GM18499 (cell line): Measurements from ENCODE around the gene SEMA4D.
"Not testable (repeated sequence)": the region's sequence is repeated elsewhere in the genome, so short reads cannot be mapped to it uniquely, and the experiment has no call there.

Source experiments
- ATAC-seq: cut with Tn5 transposase; IDR thresholded peaks from one replicate; pipeline ENCODE4 v1.9.1; 2021; ENCODE audit warnings: moderate number of reproducible peaks; ENCODE audit not compliant: insufficient read depth, unreplicated experiment

Gene SEMA4D

GRCh38 chr9:89484475-89485404 is 13.2 kb downstream of the SEMA4D start:
- ATAC-seq = no peak

- no peak for ATAC-seq
Observed at GRCh38 chr9:89483592-89484474, 14.1 kb downstream of the SEMA4D start.

GRCh38 chr9:89482901-89483361 is 15.0 kb downstream of the SEMA4D start:
- no peak for ATAC-seq

- ATAC-seq = no peak
Observed at GRCh38 chr9:89482056-89482851, 15.7 kb downstream of the SEMA4D start.

GRCh38 chr9:89481538-89481915 is 16.4 kb downstream of the SEMA4D start:
- no peak for ATAC-seq

- no peak for ATAC-seq
Observed at GRCh38 chr9:89480825-89481537, 16.9 kb downstream of the SEMA4D start.

- ATAC-seq = not testable (repeated sequence)
Observed at GRCh38 chr9:89480372-89480771, 17.5 kb downstream of the SEMA4D start.

GRCh38 chr9:89479669-89480011 is 18.3 kb downstream of the SEMA4D start:
- not testable (repeated sequence) for ATAC-seq

GRCh38 chr9:89478821-89479668 is 18.9 kb downstream of the SEMA4D start:
- ATAC-seq = no peak

GRCh38 chr9:89477811-89478630 is 19.9 kb downstream of the SEMA4D start:
- no peak for ATAC-seq

GRCh38 chr9:89477384-89477783 is 20.5 kb downstream of the SEMA4D start:
- ATAC-seq = no peak

- ATAC-seq = no peak
Observed at GRCh38 chr9:89476546-89476945, 21.4 kb downstream of the SEMA4D start.

GRCh38 chr9:89475891-89476440 is 21.9 kb downstream of the SEMA4D start:
- ATAC-seq = no peak

- no peak for ATAC-seq
Observed at GRCh38 chr9:89474939-89475338, 23.0 kb downstream of the SEMA4D start.

GRCh38 chr9:89473762-89474469 is 24.0 kb downstream of the SEMA4D start:
- ATAC-seq = no peak

GRCh38 chr9:89471796-89472320 is 26.1 kb downstream of the SEMA4D start:
- ATAC-seq = not testable (repeated sequence)

GRCh38 chr9:89471390-89471789 is 26.5 kb downstream of the SEMA4D start:
- no peak for ATAC-seq
